ENCODE measurements around the gene TEX55.
"Not testable (repeated sequence)": the region's sequence is repeated elsewhere in the genome, so short reads cannot be mapped to it uniquely, and the experiment has no call there.

Gene TEX55

DNA sequence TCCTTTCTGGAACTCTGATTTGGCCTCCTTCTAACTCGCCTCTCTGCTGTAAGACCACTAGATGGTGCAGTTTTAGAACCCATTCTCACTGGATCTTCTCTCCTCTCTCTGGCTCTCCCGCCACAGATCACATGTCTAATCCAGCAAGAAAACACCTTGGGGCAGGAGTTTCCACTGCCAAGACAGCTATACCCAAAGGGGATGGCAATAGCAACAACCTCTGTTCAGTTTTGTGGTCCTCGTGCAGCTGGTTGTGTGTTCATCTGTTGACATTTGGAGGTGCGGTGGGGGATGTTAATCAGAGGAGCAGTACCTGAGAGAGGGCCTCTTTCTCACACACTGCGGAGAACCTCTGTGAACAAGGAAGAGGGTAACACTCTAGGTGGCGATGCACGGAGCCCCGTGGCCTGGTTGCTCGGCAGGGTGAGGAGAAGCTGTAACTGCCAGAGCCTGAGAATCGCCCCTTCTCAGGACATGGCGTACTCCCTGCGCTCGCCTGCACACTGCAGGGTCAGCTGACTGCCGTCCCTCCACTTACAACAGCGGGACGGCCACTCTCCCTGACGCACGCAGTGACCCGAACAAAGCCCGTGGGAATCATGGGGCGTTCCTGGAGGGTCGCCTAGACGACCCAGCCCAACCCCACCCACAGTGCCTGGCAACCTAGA, at the start of gene TEX55:
TSS of gene TEX55 (plus strand) at position 666 of the 668 bp plus-strand sequence. CDS start 25 bp downstream, outside the sequence.
- DNase-seq (ENCODE audit: low read depth in 3 of 3) = peak in 1 of 3 experiments; percentile 2

DNA sequence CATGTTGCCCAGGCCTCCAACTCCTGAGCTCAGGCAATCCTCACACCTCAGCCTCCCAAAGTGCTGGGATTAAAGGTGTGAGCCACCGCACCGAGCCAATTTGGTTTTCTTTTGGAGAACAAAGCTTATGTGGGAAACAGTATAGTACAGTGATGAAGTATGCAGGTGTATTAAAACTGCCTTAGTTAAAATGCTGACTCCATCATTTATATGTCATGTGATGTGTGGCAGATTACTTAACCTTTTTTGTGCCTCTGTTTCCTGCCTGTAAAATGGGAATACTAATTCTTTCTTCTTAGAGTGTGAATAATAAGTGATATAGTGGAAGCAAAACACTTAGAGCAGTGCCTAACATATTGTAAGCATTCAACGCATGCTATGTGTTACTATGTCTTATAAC, 48.0 kb upstream of the TEX55 start:
- DNase-seq (ENCODE audit: low read depth in 3 of 3) = no peak

DNA sequence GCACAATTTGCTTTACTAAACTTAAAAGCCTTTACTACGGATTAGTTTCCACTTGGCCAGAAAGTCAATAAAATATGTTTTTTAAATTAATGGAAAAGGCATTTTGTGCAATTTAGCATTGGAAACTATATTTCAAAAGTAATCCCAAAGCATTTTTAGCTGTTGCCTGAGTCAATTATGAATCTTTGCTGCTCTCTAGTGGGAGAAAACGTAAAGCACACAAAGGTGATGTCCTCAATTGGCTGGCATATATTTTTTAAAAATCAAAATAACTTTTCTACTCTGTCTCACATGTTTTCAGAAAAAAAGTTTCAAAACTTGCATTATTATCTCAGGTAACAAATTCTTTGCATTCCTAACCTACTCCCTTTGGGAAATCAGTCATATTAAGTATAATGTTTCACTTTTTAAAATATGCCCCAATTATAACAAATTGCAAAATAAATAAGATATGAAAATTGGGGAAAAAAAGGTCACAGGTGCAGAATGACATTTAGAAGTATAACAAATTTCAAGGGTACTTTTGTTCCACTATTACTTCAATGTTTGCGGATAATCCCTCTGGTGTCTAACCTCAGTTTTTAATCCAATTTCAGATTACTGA, 47.2 kb upstream of the TEX55 start:
- no peak for DNase-seq (ENCODE audit: low read depth in 3 of 3)

DNA sequence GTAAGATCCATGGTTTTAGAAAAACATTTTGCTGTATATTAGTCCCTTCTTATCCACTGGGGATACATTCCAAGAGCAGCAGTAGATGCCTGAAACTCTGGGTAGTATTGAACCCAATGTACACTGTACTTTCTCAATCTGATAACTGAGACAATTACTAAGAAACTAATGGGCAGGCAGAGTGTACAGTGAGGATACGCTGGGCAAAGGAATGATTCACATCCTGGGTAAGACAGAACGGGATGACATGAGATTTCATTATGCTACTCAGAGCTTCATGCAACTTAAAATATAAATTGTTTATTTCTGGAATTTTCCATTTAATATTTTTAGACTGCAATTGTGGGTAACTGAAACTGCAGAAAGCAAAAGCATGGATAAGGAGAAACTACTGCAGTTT, 46.2 kb upstream of the TEX55 start:
- DNase-seq (ENCODE audit: low read depth in 3 of 3) = no peak

DNA sequence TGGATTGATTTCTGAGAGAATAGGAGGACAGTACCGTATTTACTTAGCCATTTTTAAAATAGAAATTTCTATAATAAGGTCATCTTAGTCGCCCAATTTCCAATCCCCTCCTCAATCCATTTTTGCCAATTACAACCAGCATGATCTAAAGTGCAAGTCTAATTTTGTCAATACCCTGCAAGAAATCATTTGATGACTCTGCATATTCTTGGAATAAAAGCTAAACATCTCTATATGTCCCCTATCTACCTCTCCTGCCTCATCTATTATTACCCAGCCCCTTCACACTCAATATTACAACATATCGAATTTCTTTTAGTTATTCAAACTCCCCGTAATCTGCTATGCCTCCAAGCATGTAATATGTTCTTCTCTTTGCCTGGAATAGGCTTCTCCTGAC, 41.9 kb upstream of the TEX55 start:
- DNase-seq (ENCODE audit: low read depth in 3 of 3) = no peak

GRCh38 chr3:119118330-119118729, 27.6 kb upstream of the TEX55 start:
- DNase-seq (ENCODE audit: low read depth in 3 of 3) = not testable (repeated sequence)

GRCh38 chr3:119120480-119120879, 25.5 kb upstream of the TEX55 start:
- DNase-seq (ENCODE audit: low read depth in 3 of 3) = no peak

GRCh38 chr3:119122350-119122749, 23.6 kb upstream of the TEX55 start:
- DNase-seq (ENCODE audit: low read depth in 3 of 3) = no peak

DNA sequence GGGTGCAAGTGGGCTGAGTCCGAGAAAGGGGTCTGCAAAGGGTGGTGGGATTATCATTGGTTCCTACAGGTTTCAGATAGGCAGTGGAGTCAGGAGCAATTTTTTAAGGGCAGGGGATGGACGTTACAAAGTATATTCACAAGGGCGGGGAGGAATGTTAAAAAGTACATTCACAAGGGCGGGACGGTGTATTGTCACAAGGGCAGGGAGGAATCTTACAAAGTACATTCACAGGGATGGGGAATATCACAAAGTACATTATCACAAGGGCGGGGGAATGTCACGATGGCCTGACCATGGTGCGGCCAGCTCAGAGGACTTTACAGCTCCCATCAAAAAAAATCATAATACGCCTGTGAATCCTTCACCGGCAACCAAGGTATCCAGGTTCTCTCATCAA, 20.6 kb upstream of the TEX55 start:
- DNase-seq (ENCODE audit: low read depth in 3 of 3) = no peak

DNA sequence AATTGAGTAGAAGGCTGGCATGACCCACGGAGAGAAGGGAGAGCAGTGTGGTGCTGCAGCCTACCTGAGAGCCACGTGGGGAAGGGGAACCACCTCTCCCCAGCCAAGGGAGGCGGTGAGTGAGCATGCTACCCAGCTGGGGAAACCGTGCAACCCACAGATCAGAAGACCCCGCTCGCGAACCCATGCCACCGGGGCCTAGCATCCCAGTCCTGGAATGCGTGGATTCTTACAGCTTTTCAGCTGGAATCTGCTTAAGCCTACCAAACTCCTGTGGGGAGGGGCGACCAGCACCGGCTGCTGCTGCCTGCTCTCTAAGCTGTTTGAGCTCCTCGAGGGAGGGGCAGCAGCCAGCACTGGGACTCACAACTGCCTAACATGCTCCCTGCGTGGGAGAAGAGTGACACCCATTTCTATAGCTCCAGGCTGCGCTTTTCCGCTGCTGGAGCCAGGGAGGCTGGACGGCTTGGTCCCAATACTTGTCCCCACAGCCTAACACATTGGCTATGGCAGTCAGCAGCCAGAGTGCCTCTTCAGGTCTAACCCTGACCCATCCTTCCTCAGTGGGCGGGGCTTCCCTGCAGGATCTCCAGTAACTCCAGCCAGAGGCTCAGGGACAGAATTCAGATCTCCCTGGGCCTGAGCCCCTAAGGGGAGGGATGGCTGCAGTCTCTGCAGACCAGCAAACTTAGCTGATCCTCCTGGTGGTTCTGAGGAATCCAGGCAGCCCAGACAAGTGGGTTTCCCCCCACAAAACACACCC, 20.0 kb upstream of the TEX55 start:
- DNase-seq (ENCODE audit: low read depth in 3 of 3) = no peak

DNA sequence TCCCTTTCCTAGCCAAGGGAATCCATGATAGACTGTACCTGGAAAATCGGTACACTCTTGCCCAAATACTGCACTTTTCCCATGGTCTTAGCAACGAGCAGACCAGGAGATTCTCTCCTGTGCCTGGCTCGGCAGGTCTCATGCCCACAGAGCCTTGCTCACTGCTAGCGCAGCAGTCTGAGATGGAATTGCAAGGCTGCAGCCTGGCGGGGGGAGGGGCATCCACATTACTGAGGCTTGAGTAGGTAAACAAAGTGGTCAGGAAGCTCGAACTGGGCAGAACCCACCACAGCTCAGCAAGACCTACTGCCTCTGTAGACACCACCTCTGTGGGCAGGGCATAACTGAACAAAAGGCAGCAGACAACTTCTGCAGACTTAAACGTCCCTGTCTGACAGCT, 15.7 kb upstream of the TEX55 start:
- DNase-seq (ENCODE audit: low read depth in 3 of 3) = not testable (repeated sequence)

- DNase-seq (ENCODE audit: low read depth in 3 of 3) = not testable (repeated sequence)
Measured at GRCh38 chr3:119132291-119132690, 13.7 kb upstream of the TEX55 start.

- not testable (repeated sequence) for DNase-seq (ENCODE audit: low read depth in 3 of 3)
Measured at GRCh38 chr3:119139360-119139759, 6.6 kb upstream of the TEX55 start.

GRCh38 chr3:119140466-119140865, 5.5 kb upstream of the TEX55 start:
- no peak for DNase-seq (ENCODE audit: low read depth in 3 of 3)

- DNase-seq (ENCODE audit: low read depth in 3 of 3) = no peak
Measured at GRCh38 chr3:119145128-119145499, 851 bp upstream of the TEX55 start.

- DNase-seq (ENCODE audit: low read depth in 3 of 3) = no peak
Measured at GRCh38 chr3:119146578-119147375, 812 bp downstream of the TEX55 start.

- no peak for DNase-seq (ENCODE audit: low read depth in 3 of 3)
Measured at GRCh38 chr3:119147494-119147893, 1.5 kb downstream of the TEX55 start.

DNA sequence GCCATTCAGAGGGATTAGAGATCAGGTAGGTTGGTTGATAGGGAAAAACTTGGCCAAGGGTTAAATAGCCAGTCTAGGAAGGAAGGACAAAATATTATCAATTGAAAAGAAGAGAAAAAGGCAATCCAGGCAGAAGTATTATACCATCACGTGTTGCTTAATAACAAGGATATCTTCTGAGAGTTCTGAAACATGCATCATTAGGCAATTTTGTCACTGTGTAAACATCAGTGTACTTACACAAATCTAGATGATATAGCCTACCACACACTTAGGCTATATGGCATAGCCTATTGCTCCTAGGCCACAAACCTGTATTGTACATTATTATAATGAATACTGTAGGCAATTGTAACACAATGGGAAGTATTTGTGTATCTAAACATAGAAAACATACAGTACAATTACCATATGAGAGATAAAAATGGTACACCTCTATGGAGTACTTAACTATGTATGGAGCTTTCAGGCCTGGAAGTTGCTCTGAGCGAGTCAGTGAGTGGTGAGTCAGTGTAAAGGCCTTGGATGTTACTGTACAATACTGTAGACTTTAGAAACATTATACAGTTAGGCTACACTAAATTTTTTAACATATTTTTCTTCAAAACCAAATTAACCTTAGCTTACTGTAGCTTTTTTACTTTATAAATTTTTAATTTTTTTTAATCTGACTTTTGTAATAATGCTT, 2.7 kb downstream of the TEX55 start:
- DNase-seq (ENCODE audit: low read depth in 3 of 3) = no peak

DNA sequence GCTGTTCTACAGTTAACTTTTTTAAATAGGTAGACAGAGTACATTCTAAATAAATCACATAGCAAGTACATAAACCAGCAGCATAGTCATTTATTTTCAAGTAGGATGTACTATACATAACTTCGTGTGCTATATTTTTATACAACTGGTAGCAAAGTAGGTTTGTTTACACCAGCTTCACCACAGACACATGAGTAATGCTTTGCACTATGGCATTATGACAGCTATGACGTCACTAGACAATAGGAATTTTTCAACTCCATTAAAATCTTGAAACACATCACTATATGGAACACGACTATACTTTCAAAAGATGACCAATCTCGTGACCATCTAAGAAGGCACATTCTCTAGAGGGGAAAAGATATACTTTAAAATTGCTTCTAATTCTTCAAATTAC, 3.5 kb downstream of the TEX55 start:
- no peak for DNase-seq (ENCODE audit: low read depth in 3 of 3)

- no peak for DNase-seq (ENCODE audit: low read depth in 3 of 3)
Measured at GRCh38 chr3:119156868-119157267, 10.9 kb downstream of the TEX55 start.

DNA sequence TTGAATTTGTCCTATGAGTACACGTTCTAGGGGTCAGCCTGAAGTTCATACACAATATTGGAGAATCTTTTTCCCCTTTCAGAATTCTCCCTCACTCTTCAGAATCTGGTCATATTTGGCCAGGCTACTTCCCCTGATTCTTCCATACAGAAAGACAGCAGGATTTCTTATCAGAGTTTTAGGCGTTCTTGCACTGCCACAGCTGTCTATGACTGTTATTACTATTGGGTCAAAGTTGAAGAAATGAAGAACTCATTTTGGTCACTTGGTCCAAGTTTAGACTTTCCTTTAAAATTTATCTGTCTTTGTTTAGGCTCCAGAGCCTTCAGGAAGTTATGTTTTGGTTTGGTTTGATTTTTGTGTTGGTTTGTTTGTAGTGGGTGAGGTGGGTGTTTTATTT, 12.0 kb downstream of the TEX55 start:
- no peak for DNase-seq (ENCODE audit: low read depth in 3 of 3)

DNA sequence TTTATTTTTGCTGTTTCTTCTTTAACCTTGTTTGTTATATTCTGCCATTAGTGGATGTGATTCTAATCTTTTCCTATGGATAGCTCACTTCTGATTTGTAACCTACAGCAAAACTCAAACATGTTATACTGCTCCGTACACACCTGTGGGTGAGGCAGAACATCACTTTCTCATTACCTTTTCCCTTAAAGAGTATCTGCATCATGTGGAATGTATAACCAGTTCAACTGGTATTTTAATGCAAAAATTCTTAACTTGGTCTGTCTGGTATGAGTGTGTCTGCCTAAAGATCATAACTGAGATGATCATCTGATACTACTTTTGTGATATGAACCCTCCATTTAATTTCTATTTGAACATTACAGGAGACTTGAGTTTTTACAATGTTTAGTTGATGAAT, 14.4 kb downstream of the TEX55 start:
- no peak for DNase-seq (ENCODE audit: low read depth in 3 of 3)
